HepG2 (cell line): ENCODE data around the gene DEDD2. TPM values are rescaled to one million over a fixed set of nuclear protein-coding genes. Genes with fewer than 3 reads are reported as not detected.

Source experiments
- ATAC-seq: fragments of 200-7000 bp; cut with Tn5 transposase; 3 replicates; pipeline ENCODE4 v1.9.1; 2020; ENCODE audit warnings: mild to moderate bottlenecking, moderate library complexity
- BruUV-seq: library from RNA; stranded (reverse); fragments of 400-500 nt; replicated peaks from 2 replicates; lab custom pipeline; 2021; lab: Mats Ljungman, UMichigan
- CTCF ChIA-PET: fragments of 300-600 bp; formaldehyde crosslinking; extraction: SDS; loops from one replicate; lab custom pipeline; 2021; ENCODE audit warnings: low total read pairs, inconsistent platforms, low intra/inter-chr PET ratio; lab: Yijun Ruan, JAX
- POLR2A ChIA-PET: fragments of 350-600 bp; sonication (Branson Sonifier 250); formaldehyde crosslinking; loops from one replicate; lab custom pipeline; 2020; ENCODE audit warnings: antibody characterized with exemption, inconsistent platforms; lab: Yijun Ruan, JAX
- DNase-seq: peaks from one replicate; pipeline ENCODE4 v3.0.0-alpha.2; 2015; ENCODE audit warnings: low spot score
- FAIRE-seq: peaks from 3 replicates; lab custom pipeline; 2011; peaks lifted over from hg19 to GRCh38; lab: Jason Lieb, UNC
- H2AFZ ChIP-seq: one replicate; pipeline ENCODE4 v1.6.1; 2011; ENCODE audit warnings: low read length, inconsistent platforms
- H3K27ac ChIP-seq: fragments of 300-600 bp; 3 replicates; pipeline ENCODE4 v1.8.0; 2011; ENCODE audit warnings: mixed run types, mild to moderate bottlenecking, mixed read lengths, low read length, inconsistent platforms; ENCODE audit not compliant: insufficient read depth; ENCODE audit errors: extremely low read length
- H3K27me3 ChIP-seq, 2 experiments: fragments of 200-600 bp in 1 of 2; 2 replicates in 1 of 2; 3 replicates in 1 of 2; pipeline versions ENCODE4 v1.6.0 to v1.8.0; 2011; ENCODE audit warnings: low read length in 2 of 2, mild to moderate bottlenecking in 2 of 2, moderate library complexity in 2 of 2, inconsistent platforms in 1 of 2; ENCODE audit not compliant: insufficient read depth in 2 of 2, control insufficient read depth in 1 of 2
- H3K36me3 ChIP-seq, 2 experiments: fragments of 200-600 bp in 1 of 2; replicated peaks in 1 of 2; 2 replicates in 1 of 2; 3 replicates in 1 of 2; pipeline versions ENCODE4 v1.5.1 to v1.8.0; 2011; ENCODE audit warnings: low read length in 2 of 2, inconsistent platforms in 1 of 2; ENCODE audit not compliant: insufficient read depth in 2 of 2, control insufficient read depth in 1 of 2
- H3K4me1 ChIP-seq: 2 replicates; pipeline ENCODE4 v1.5.1; 2012; ENCODE audit warnings: low read length, inconsistent platforms; ENCODE audit not compliant: insufficient read depth
- H3K4me2 ChIP-seq: 2 replicates; pipeline ENCODE4 v1.6.0; 2011; ENCODE audit warnings: low read depth, low read length, inconsistent platforms
- H3K4me3 ChIP-seq, 3 experiments: fragments of 200-600 bp in 1 of 3; sonication (generic), shearing (Covaris generic) in 1 of 3; replicated peaks in 1 of 3; 2 replicates each; pipeline ENCODE4 v1.5.1; 2011 to 2016; ENCODE audit warnings: low read length in 3 of 3, inconsistent platforms in 2 of 3, low read depth in 2 of 3, mild to moderate bottlenecking in 2 of 3, control low read depth in 1 of 3, mixed read lengths in 1 of 3; ENCODE audit not compliant: insufficient read depth in 1 of 3
- H3K79me2 ChIP-seq: one replicate; pipeline ENCODE4 v1.6.1; 2011; ENCODE audit warnings: low read length, inconsistent platforms; ENCODE audit not compliant: insufficient read depth
- H3K9ac ChIP-seq: 2 replicates; pipeline ENCODE4 v1.6.0; 2011; ENCODE audit warnings: mild to moderate bottlenecking, low read depth, low read length, inconsistent platforms; ENCODE audit not compliant: insufficient read depth
- H3K9me3 ChIP-seq: 2 replicates; pipeline ENCODE4 v1.5.1; 2012; ENCODE audit warnings: mild to moderate bottlenecking, low read length
- H4K20me1 ChIP-seq: 2 replicates; pipeline ENCODE4 v1.6.0; 2011; ENCODE audit warnings: inconsistent platforms, mild to moderate bottlenecking, low read length, moderate library complexity; ENCODE audit not compliant: insufficient read depth
- AGO2 ChIP-seq: fragments of 200-400 bp; formaldehyde crosslinking; optimal IDR thresholded peaks from 2 replicates; pipeline ENCODE3; 2017; ENCODE audit warnings: mild to moderate bottlenecking, low read depth, low read length, moderate library complexity
- FOXC1 ChIP-seq: sonication (generic); formaldehyde crosslinking; IDR thresholded peaks from 2 replicates; pipeline ENCODE4 v1.8.0; 2022; ENCODE audit warnings: mild to moderate bottlenecking, missing genetic modification reagents, borderline replicate concordance
- HNF4G ChIP-seq, 2 experiments: sonication (generic) in 1 of 2; formaldehyde crosslinking in 1 of 2; IDR thresholded peaks; 2 replicates each; pipeline versions ENCODE4 v1.4.0 to v1.6.1; 2011 to 2020; ENCODE audit warnings: borderline replicate concordance in 2 of 2, low read depth in 2 of 2, mild to moderate bottlenecking in 2 of 2, low read length in 1 of 2, missing genetic modification reagents in 1 of 2, moderate library complexity in 1 of 2
- IKZF1 ChIP-seq: fragments of 450-650 bp; IDR thresholded peaks from 2 replicates; pipeline ENCODE4 v1.7.1; 2016
- KDM1A ChIP-seq: IDR thresholded peaks from 2 replicates; pipeline ENCODE4 v1.6.1; 2016; ENCODE audit warnings: missing compliant biosample characterization
- MATR3 ChIP-seq: sonication (generic); formaldehyde crosslinking; IDR thresholded peaks from 2 replicates; pipeline ENCODE4 v1.4.0; 2020; ENCODE audit warnings: missing genetic modification reagents
- MLX ChIP-seq: IDR thresholded peaks from 2 replicates; pipeline ENCODE4 v1.6.1; 2016
- RBM22 ChIP-seq: fragments of 200-400 bp; formaldehyde crosslinking; optimal IDR thresholded peaks from 2 replicates; pipeline ENCODE3; 2017; ENCODE audit warnings: mild to moderate bottlenecking, low read length, moderate library complexity
- REPIN1 ChIP-seq: sonication (generic); formaldehyde crosslinking; IDR thresholded peaks from 2 replicates; pipeline ENCODE4 v1.8.0; 2022; ENCODE audit warnings: missing genetic modification reagents, low read depth, mild to moderate bottlenecking, borderline replicate concordance
- SAP130 ChIP-seq: IDR thresholded peaks from 2 replicates; pipeline ENCODE4 v1.6.1; 2016; ENCODE audit warnings: low read depth
- SCMH1 ChIP-seq: sonication (generic); formaldehyde crosslinking; IDR thresholded peaks from 2 replicates; pipeline ENCODE4 v1.9.0; 2021; ENCODE audit warnings: missing genetic modification reagents, mild to moderate bottlenecking, borderline replicate concordance
- SNAI1 ChIP-seq: sonication (generic); formaldehyde crosslinking; IDR thresholded peaks from 2 replicates; pipeline ENCODE4 v1.5.0; 2020; ENCODE audit warnings: mild to moderate bottlenecking, missing genetic modification reagents, borderline replicate concordance
- ZFY ChIP-seq: sonication (generic); formaldehyde crosslinking; IDR thresholded peaks from 2 replicates; pipeline ENCODE4 v1.4.0; 2020; ENCODE audit warnings: missing genetic modification reagents
- ZMYM4 ChIP-seq: sonication (generic); formaldehyde crosslinking; IDR thresholded peaks from 2 replicates; pipeline ENCODE4 v1.8.1; 2023; ENCODE audit warnings: mild to moderate bottlenecking, missing genetic modification reagents
- ZNF430 ChIP-seq: sonication (generic); formaldehyde crosslinking; IDR thresholded peaks from 2 replicates; pipeline ENCODE4 v1.9.0; 2021; ENCODE audit warnings: mild to moderate bottlenecking, missing genetic modification reagents
- ZNF432 ChIP-seq: sonication (generic); formaldehyde crosslinking; IDR thresholded peaks from 2 replicates; pipeline ENCODE4 v1.5.0; 2020; ENCODE audit warnings: missing genetic modification reagents, mild to moderate bottlenecking, borderline replicate concordance
- ZNF558 ChIP-seq: sonication (generic); formaldehyde crosslinking; IDR thresholded peaks from 2 replicates; pipeline ENCODE4 v1.9.0; 2022; ENCODE audit warnings: mild to moderate bottlenecking, missing genetic modification reagents, borderline replicate concordance
- ZNF670 ChIP-seq: sonication (generic); formaldehyde crosslinking; IDR thresholded peaks from 2 replicates; pipeline ENCODE4 v1.8.0; 2022; ENCODE audit warnings: mild to moderate bottlenecking, missing genetic modification reagents, borderline replicate concordance
- ZNF710 ChIP-seq: sonication (generic); formaldehyde crosslinking; IDR thresholded peaks from 2 replicates; pipeline ENCODE4 v1.5.0; 2020; ENCODE audit warnings: mild to moderate bottlenecking, missing genetic modification reagents, borderline replicate concordance
- ZSCAN20 ChIP-seq: sonication (generic); formaldehyde crosslinking; IDR thresholded peaks from 2 replicates; pipeline ENCODE4 v1.4.0; 2020; ENCODE audit warnings: missing genetic modification reagents, mild to moderate bottlenecking, borderline replicate concordance
- WGBS: methylation state at CpG from one replicate; pipeline ENCODE4 v1.1.6; 2017; ENCODE audit warnings: low lambda C conversion rate; 5-methylcytosine and 5-hydroxymethylcytosine counted together
- in situ Hi-C: cut with HindIII; loops from 2 replicates; pipeline ENCODE4 v1.10.0; 2017; ENCODE audit warnings: low pct_unique_long_range_greater_than_20kb; ENCODE audit not compliant: extremely low pct_ligation_motif_present
- intact Hi-C: fragments of 100-400 bp; cut with micrococcal nuclease; formaldehyde crosslinking; loops from one replicate; pipeline ENCODE4 v1.10.0; 2022; ENCODE audit not compliant: unreplicated experiment
- polyA plus RNA-seq, 8 experiments: library from polyadenylated mRNA; depleted of rRNA in 3 of 8; stranded (reverse) in 7 of 8; unstranded in 1 of 8; fragments of >200 nt; fragmentation: Illumina TruSeq in 4 of 8; extraction: Trizol in 4 of 8; gene quantifications; 2 replicates each; pipeline versions ENCODE4 v1.2.1 to v1.2.3, GENCODE V29; 2011 to 2016; ENCODE audit warnings: low read depth in 4 of 8, missing spikeins in 1 of 8, mixed read lengths in 1 of 8; ENCODE audit not compliant: insufficient read depth in 1 of 8
- total RNA-seq, 5 experiments: library from RNA; depleted of rRNA; stranded (reverse); fragments of >200 nt; fragmentation: Illumina TruSeq; extraction: Trizol; gene quantifications; 2 replicates each; pipeline ENCODE4 v1.2.3, GENCODE V29; 2016; ENCODE audit warnings: low read depth in 1 of 5

Gene DEDD2
- total and polyA plus RNA-seq, 2 of the 13 experiments (the other 11 are each of a cell fraction or from before 2014, with no cell fraction given) = 19.2 to 24.7 TPM

GRCh38 chr19:42254089-42254849 lies 36.8 kb upstream of the DEDD2 start:
- H3K79me2 ChIP-seq = peaks cover 43% of the 10 kb centered on the region
- BruUV-seq = TSS peak; percentile 80
- POLR2A ChIA-PET = interaction anchor here (0.6 to 1.5 kb wide), 5 partner anchors 10 to 41 kb away, joined by 3 to 8 read pairs (median 5); partner anchors contain the start of gene GSK3A
- FAIRE-seq = no peak
- intact Hi-C loops = no loop called here
- peak; percentile 76 for DNase-seq
- peak overlapping the region; percentile 100 for H3K27ac ChIP-seq
- H3K27me3 ChIP-seq = no peaks in the 10 kb centered on the region; a peak in 1 of 5 replicates
- under 1% methylated on average over 34 of the region's 70 CpGs for WGBS
- no peak overlapping the region for H2AFZ ChIP-seq
- peak overlapping the region; percentile 95 to 99 (median 99) for H3K4me3 ChIP-seq
- peaks cover 65% of the 10 kb centered on the region for H3K4me1 ChIP-seq
- H3K9ac ChIP-seq = peak overlapping the region; percentile 100
- CTCF ChIA-PET = no interaction called here
- peaks cover 4 to 24% of the 10 kb centered on the region in 2 experiments; a peak in 3 of 5 replicates for H3K36me3 ChIP-seq
- in situ Hi-C loops = loop anchor here (5.0 kb wide), 1 partner anchor 33 kb away; no protein-coding TSS in a partner anchor
- H4K20me1 ChIP-seq = peaks cover 37% of the 10 kb centered on the region
- ATAC-seq = peak; percentile 60
- H3K4me2 ChIP-seq = peak overlapping the region; percentile 46
- no peaks in the 10 kb centered on the region for H3K9me3 ChIP-seq
- TF ChIP-seq SAP130 (CRISPR knock-in tag) (peak; percentile 64), ZNF670 (CRISPR knock-in tag) (no peak), MLX (no peak), SCMH1 (CRISPR knock-in tag) (no peak), ZFY (CRISPR knock-in tag) (no peak; the same call in 1 of the 2 replicates), REPIN1 (CRISPR knock-in tag) (no peak), IKZF1 (no peak), FOXC1 (peak; percentile 49; the same call in 1 of the 2 replicates), SNAI1 (CRISPR knock-in tag) (no peak), ZMYM4 (CRISPR knock-in tag) (peak; percentile 36; the same call in 1 of the 2 replicates), MATR3 (CRISPR knock-in tag) (no peak), RBM22 (peak; percentile 14), ZNF430 (CRISPR knock-in tag) (peak; percentile 25; the same call in 1 of the 2 replicates), ZSCAN20 (CRISPR knock-in tag) (no peak), HNF4G (IDR thresholded peaks at IDR 0.05; ENCODE audit: borderline replicate concordance, low read depth, low read length) (peak; percentile 57; the same call in 1 of the 2 replicates), HNF4G (CRISPR knock-in tag; IDR thresholded peaks at IDR 0.05; ENCODE audit: borderline replicate concordance, low read depth) (no peak), ZNF710 (CRISPR knock-in tag) (no peak), ZNF432 (CRISPR knock-in tag) (no peak), AGO2 (peak; percentile 95), KDM1A (no peak), ZNF558 (0 out of 2 replicates have a peak, but pooled peaks have one; percentile 29)
